ENCODE results near the gene TTC28.
"Not testable (repeated sequence)": the region's sequence is repeated elsewhere in the genome, so short reads cannot be mapped to it uniquely, and the experiment has no call there.

Gene TTC28

GRCh38 chr22:28674121-28674563, 5.5 kb downstream of the TTC28 start:
- Mint-ChIP-seq H3K27me3 (ENCODE audit: low read depth) (no peaks in the 10 kb centered on the region), H3K27ac (no peak overlapping the region), H3K9me3 (peaks cover 15% of the 10 kb centered on the region), H3K36me3 (ENCODE audit: low read depth) (peaks cover 31% of the 10 kb centered on the region), H3K4me1 (peaks cover 16% of the 10 kb centered on the region), H3K4me3 (no peak overlapping the region)
- no peak for TF ChIP-seq CTCF (IDR thresholded peaks at IDR 0.05; ENCODE audit: unreplicated experiment in 3 of 3)

- Mint-ChIP-seq H3K36me3 (ENCODE audit: low read depth) (peaks cover 31% of the 10 kb centered on the region), H3K4me3 (no peak overlapping the region), H3K9me3 (peaks cover 15% of the 10 kb centered on the region), H3K27ac (no peak overlapping the region), H3K4me1 (peaks cover 5% of the 10 kb centered on the region), H3K27me3 (ENCODE audit: low read depth) (no peaks in the 10 kb centered on the region)
- TF ChIP-seq CTCF (IDR thresholded peaks at IDR 0.05; ENCODE audit: unreplicated experiment in 3 of 3): no peak
Observed at GRCh38 chr22:28670756-28671155, 8.9 kb downstream of the TTC28 start.

- Mint-ChIP-seq H3K4me1 (peaks cover 5% of the 10 kb centered on the region), H3K27ac (no peak overlapping the region), H3K27me3 (ENCODE audit: low read depth) (no peaks in the 10 kb centered on the region), H3K36me3 (ENCODE audit: low read depth) (peaks cover 30% of the 10 kb centered on the region), H3K4me3 (no peak overlapping the region), H3K9me3 (peaks cover 15% of the 10 kb centered on the region)
- no peak for TF ChIP-seq CTCF (IDR thresholded peaks at IDR 0.05; ENCODE audit: unreplicated experiment in 3 of 3)
Observed at GRCh38 chr22:28670161-28670560, 9.5 kb downstream of the TTC28 start.

GRCh38 chr22:28669387-28669786, 10.3 kb downstream of the TTC28 start:
- peaks cover 5% of the 10 kb centered on the region for H3K4me1 Mint-ChIP-seq
- no peak overlapping the region for H3K27ac Mint-ChIP-seq
- no peak for TF ChIP-seq CTCF (IDR thresholded peaks at IDR 0.05; ENCODE audit: unreplicated experiment in 3 of 3)

GRCh38 chr22:28663569-28663942, 16.1 kb downstream of the TTC28 start:
- not testable (repeated sequence) for H3K4me3 Mint-ChIP-seq

More at GRCh38 chr22:28669387-28669786, 10.3 kb downstream of the TTC28 start:
- H3K36me3 Mint-ChIP-seq (ENCODE audit: low read depth): peaks cover 27% of the 10 kb centered on the region
- H3K9me3 Mint-ChIP-seq: peaks cover 15% of the 10 kb centered on the region
- H3K27me3 Mint-ChIP-seq (ENCODE audit: low read depth): no peaks in the 10 kb centered on the region
- no peak overlapping the region for H3K4me3 Mint-ChIP-seq

GRCh38 chr22:28658448-28658847, 21.2 kb downstream of the TTC28 start:
- TF ChIP-seq CTCF (IDR thresholded peaks at IDR 0.05; ENCODE audit: unreplicated experiment in 3 of 3): no peak
- Mint-ChIP-seq H3K4me3 (no peak overlapping the region), H3K27ac (peak overlapping the region in 1 of 3 experiments; percentile 3), H3K9me3 (peaks cover 15% of the 10 kb centered on the region), H3K27me3 (ENCODE audit: low read depth) (no peaks in the 10 kb centered on the region), H3K36me3 (ENCODE audit: low read depth) (peaks cover 29% of the 10 kb centered on the region), H3K4me1 (no peaks in the 10 kb centered on the region)

More at GRCh38 chr22:28663569-28663942, 16.1 kb downstream of the TTC28 start:
- not testable (repeated sequence) for H3K9me3 Mint-ChIP-seq; H3K27ac Mint-ChIP-seq; H3K27me3 Mint-ChIP-seq (ENCODE audit: low read depth); H3K36me3 Mint-ChIP-seq (ENCODE audit: low read depth); H3K4me1 Mint-ChIP-seq

Measured in nephron (organoid).